Measurements from ENCODE around the gene NT5C2.

DNA sequence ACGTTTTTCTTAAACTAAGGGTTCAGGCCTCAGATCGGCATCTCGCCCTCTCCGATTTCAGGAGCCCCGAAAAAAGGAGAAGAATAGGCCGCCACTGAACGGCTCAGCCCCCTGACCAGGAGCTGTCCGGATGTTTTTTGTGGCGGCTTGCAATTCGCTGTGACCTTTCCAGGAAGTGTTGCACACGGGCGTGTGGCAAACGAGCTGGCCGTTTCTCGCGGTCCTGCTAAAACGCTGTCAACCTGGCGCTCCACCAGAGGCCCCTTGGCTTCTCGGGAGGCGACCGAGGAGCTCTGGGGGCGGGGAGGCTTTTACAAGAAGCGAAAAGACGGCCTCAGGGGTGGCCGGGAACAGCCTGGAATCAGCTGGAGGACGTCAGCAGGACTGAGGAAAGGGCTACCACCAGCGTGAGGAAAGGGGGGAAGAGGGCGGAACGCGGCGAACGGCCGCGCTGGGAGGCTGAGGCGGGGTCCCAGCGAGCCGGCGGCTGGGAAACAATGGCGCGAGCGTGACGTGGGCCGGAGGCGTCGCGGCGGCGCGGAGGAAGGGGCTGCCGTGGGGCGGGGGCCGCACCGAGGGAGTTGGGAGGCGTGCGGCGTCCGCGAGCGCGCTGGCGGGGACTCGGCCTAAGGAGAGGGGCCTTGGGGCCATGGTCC, 493 bp downstream of the NT5C2 start:
- TF ChIP-seq TAF1 (IDR thresholded peaks at IDR 0.05; ENCODE audit: low read depth, low read length) (no peak), POLR2A (IDR thresholded peaks at IDR 0.05; ENCODE audit: low read depth, low read length) (no peak)
